ENCODE data around the gene STAM2. TPM values are rescaled to one million over a fixed set of nuclear protein-coding genes. Genes with fewer than 3 reads are reported as not detected.
A peak's percentile ranks its signal among the peaks of the same experiment; 100 is the strongest.
"Not testable (repeated sequence)": the region's sequence is repeated elsewhere in the genome, so short reads cannot be mapped to it uniquely, and the experiment has no call there.

Gene STAM2
- total RNA-seq, 1 experiment from 2014 or later, result 21.0 TPM

GRCh38 chr2:152200101-152200500, 24.5 kb upstream of the STAM2 start:
- peak overlapping the region; percentile 7; the same call in 1 of the 2 replicates for H3K4me3 ChIP-seq (ENCODE audit: low read length)
- CTCF ChIA-PET, result interaction anchor here (0.5 to 1.0 kb wide), 2 partner anchors 24 to 369 kb away, joined by 3 to 8 read pairs; no protein-coding TSS in a partner anchor
- POLR2A ChIA-PET (ENCODE audit: unreplicated experiment), result no interaction called here
- DNase-seq, result no peak
- H3K36me3 ChIP-seq (ENCODE audit: low read depth, low read length), result no peaks in the 10 kb centered on the region
- ATAC-seq, result no peak
- H2AFZ ChIP-seq (ENCODE audit: low read length), result no peak overlapping the region
- no peaks in the 10 kb centered on the region for H3K9me2 ChIP-seq (replicated peaks; ENCODE audit: low read length)
- intact Hi-C loops (cut with micrococcal nuclease), result loop anchor here (5.0 kb wide), 1 partner anchor 47 kb away; no protein-coding TSS in a partner anchor
- no peaks in the 10 kb centered on the region for H3K27me3 ChIP-seq (ENCODE audit: low read length)
- H3K79me2 ChIP-seq (ENCODE audit: low read length), result no peaks in the 10 kb centered on the region
- H3F3A ChIP-seq (ENCODE audit: low read length, unreplicated experiment), result peaks cover 5% of the 10 kb centered on the region
- peak overlapping the region; percentile 64 for H3K4me2 ChIP-seq (ENCODE audit: low read length)
- H4K20me1 ChIP-seq (ENCODE audit: low read length), result no peaks in the 10 kb centered on the region
- H3K27ac ChIP-seq (ENCODE audit: low read length), result peak overlapping the region; percentile 59
- TF ChIP-seq EZH2phosphoT487 (IDR thresholded peaks at IDR 0.05; ENCODE audit: borderline replicate concordance, low read length), result no peak
- no peak for TF ChIP-seq CTCF (conservative IDR thresholded peaks at IDR 0.05; ENCODE audit: low read depth, low read length)
- TF ChIP-seq EZH2 (IDR thresholded peaks at IDR 0.05; ENCODE audit: low read length, unreplicated experiment), result no peak
- BruUV-seq (replicated peaks), result TSS peak; percentile 69
- H3K9me3 ChIP-seq (ENCODE audit: low read length), result no peaks in the 10 kb centered on the region
- peaks cover 19% of the 10 kb centered on the region for H3K4me1 ChIP-seq (ENCODE audit: insufficient read depth, low read length)
- H3K9ac ChIP-seq (ENCODE audit: low read length), result no peak overlapping the region

GRCh38 chr2:152198499-152198898, 22.9 kb upstream of the STAM2 start:
- no peak for ATAC-seq
- intact Hi-C loops (cut with micrococcal nuclease), result no loop called here
- BruUV-seq (replicated peaks), result no TSS peak
- ChIA-PET CTCF (no interaction called here), POLR2A (ENCODE audit: unreplicated experiment) (no interaction called here)
- Histone ChIP-seq H3K79me2 (ENCODE audit: low read length) (no peaks in the 10 kb centered on the region), H3F3A (ENCODE audit: low read length, unreplicated experiment) (peaks cover 5% of the 10 kb centered on the region), H3K4me2 (ENCODE audit: low read length) (no peak overlapping the region), H3K27ac (ENCODE audit: low read length) (no peak overlapping the region), H3K9me3 (ENCODE audit: low read length) (no peaks in the 10 kb centered on the region), H4K20me1 (ENCODE audit: low read length) (no peaks in the 10 kb centered on the region), H3K4me1 (ENCODE audit: insufficient read depth, low read length) (peaks cover 19% of the 10 kb centered on the region), H3K27me3 (ENCODE audit: low read length) (no peaks in the 10 kb centered on the region), H3K4me3 (ENCODE audit: low read length) (no peak overlapping the region), H2AFZ (ENCODE audit: low read length) (no peak overlapping the region), H3K36me3 (ENCODE audit: low read depth, low read length) (no peaks in the 10 kb centered on the region), H3K9ac (ENCODE audit: low read length) (no peak overlapping the region), H3K9me2 (replicated peaks; ENCODE audit: low read length) (no peaks in the 10 kb centered on the region)
- TF ChIP-seq EZH2 (IDR thresholded peaks at IDR 0.05; ENCODE audit: low read length, unreplicated experiment) (no peak), EZH2phosphoT487 (IDR thresholded peaks at IDR 0.05; ENCODE audit: borderline replicate concordance, low read length) (no peak), CTCF (conservative IDR thresholded peaks at IDR 0.05; ENCODE audit: low read depth, low read length) (no peak)
- no peak for DNase-seq

- DNase-seq, result peak; percentile 37
- H3K9me3 ChIP-seq (ENCODE audit: low read length); H3F3A ChIP-seq (ENCODE audit: low read length, unreplicated experiment); H3K4me3 ChIP-seq (ENCODE audit: low read length); H3K79me2 ChIP-seq (ENCODE audit: low read length); H3K27ac ChIP-seq (ENCODE audit: low read length); H3K9me2 ChIP-seq (replicated peaks; ENCODE audit: low read length); H3K4me2 ChIP-seq (ENCODE audit: low read length); H2AFZ ChIP-seq (ENCODE audit: low read length); intact Hi-C loops (cut with micrococcal nuclease); H3K9ac ChIP-seq (ENCODE audit: low read length); H3K36me3 ChIP-seq (ENCODE audit: low read depth, low read length); POLR2A ChIA-PET (ENCODE audit: unreplicated experiment); H3K27me3 ChIP-seq (ENCODE audit: low read length); CTCF ChIA-PET; BruUV-seq (replicated peaks); H4K20me1 ChIP-seq (ENCODE audit: low read length); ATAC-seq: not testable (repeated sequence)
- peaks cover 19% of the 10 kb centered on the region for H3K4me1 ChIP-seq (ENCODE audit: insufficient read depth, low read length)
These were observed 22.1 kb upstream of the STAM2 start for GRCh38 chr2:152197508-152198284.
